Frontal cortex (tissue), 4 donors: Measurements from ENCODE around the gene IFITM5. TPM values are rescaled to one million over a fixed set of nuclear protein-coding genes. Genes with fewer than 3 reads are reported as not detected.
A peak's percentile ranks its signal among the peaks of the same experiment; 100 is the strongest.
"Not testable (repeated sequence)": the region's sequence is repeated elsewhere in the genome, so short reads cannot be mapped to it uniquely, and the experiment has no call there.

ENCODE experiments used
- DNase-seq, 2 donors: peaks; one replicate each; pipeline ENCODE4 v3.0.0; 2012; ENCODE audit warnings: low spot score in 2 of 2
- FAIRE-seq: peaks from 2 replicates; lab custom pipeline; 2012; peaks lifted over from hg19 to GRCh38; lab: Jason Lieb, UNC
- total RNA-seq: library from RNA; depleted of rRNA; stranded (reverse); fragments of >200 nt; gene quantifications from one replicate; pipeline ENCODE4 v1.2.3, GENCODE V29; 2014
- donor health status: control.
- donor health status: control.
- donor health status: control.

IFITM5 gene
- total RNA-seq, 1 donor from 2014 or later = not detected

DNA sequence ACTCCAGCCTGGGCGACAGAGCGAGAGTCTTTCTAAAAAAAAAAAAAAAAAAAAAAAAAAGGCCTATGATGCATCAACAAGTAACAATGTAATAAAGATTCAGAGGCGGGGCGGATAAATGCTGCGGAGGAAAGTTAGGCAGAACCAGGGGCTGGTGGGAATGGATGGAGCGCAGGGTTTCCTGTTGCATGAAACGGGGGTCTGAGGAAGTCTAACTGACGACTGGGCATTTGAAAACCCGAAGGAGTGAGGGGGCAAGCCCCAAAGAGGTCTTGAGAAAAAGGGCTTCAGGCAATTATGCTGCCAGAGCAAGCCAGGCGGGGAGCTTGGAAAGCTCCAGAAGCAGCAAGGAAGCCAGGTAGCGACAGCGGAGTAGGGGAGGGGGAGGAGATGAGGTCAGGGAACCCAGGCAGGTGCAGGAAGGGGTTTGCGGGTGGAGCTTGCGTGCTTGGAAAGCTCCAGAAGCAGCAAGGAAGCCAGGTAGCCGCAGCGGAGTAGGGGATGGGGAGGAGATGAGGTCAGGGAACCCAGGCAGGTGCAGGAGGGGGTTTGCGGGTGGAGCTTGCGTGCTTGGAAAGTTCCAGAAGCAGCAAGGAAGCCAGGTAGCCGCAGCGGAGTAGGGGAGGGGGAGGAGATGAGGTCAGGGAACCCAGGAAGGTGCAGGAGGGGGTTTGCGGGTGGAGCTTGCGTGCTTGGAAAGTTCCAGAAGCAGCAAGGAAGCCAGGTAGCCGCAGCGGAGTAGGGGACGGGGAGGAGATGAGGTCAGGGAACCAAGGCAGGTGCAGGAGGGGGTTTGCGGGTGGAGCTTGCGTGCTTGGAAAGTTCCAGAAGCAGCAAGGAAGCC is 12.1 kb downstream of the IFITM5 start:
- DNase-seq, FAIRE-seq: not testable (repeated sequence)

DNA sequence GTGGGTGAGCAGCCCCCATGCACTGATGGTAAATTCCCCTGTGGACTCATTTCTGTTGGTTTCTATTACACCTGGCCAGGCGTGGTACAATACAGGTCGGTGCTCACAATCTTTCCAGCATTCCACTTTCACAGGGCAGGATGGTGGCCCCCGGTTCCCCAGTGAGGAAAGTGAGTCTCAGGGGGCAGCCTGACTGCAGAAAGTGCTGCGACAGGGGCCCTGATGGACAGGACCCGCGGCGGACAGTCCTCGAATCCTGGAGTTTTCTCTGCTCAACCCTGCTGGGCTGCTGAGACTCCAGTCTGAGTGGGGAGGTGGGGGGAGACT is 13.5 kb downstream of the IFITM5 start:
- FAIRE-seq (no peak), DNase-seq (no peak)

DNA sequence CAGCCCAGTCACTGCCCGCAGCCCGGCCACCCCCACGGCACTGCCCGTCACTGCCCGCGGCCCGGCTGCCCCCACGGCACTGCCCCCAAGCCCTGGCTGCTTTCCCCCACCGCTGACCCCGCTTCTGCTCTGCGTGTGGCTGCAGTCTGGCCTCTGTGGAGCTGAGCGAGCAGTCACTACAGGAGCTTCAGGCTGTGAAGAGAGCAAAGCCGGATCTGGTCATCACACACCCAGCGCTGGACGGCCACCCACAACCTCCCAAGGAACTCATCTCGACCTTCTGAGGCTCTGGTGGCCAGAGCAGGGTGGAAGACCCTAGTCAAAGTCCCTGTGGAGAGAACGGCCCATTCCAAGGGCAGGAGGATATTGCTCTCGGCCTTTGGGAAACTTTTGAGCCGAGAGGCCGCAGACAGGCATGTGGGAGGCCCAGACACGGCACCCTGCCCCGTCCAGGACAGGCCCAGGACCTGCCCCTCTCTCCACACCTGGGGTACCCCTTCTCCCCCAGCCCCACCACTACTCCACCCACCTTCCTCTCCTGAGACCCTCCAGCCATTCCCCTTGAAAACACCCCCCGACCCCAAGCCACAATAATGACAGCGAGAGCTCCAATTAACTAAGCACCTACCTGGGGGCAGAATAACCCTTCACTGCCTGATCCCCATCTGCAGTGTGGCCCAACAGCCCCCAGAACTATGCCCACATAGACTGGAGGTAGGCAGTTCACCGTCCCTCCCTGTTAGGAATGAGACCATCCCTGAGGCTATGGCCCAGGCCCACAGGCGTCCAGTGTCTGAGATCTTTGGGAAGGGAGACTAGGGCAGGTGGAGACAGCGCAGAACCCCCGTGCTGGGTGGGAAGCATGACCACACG is 14.1 kb downstream of the IFITM5 start:
- no peak for DNase-seq
- no peak for FAIRE-seq

DNA sequence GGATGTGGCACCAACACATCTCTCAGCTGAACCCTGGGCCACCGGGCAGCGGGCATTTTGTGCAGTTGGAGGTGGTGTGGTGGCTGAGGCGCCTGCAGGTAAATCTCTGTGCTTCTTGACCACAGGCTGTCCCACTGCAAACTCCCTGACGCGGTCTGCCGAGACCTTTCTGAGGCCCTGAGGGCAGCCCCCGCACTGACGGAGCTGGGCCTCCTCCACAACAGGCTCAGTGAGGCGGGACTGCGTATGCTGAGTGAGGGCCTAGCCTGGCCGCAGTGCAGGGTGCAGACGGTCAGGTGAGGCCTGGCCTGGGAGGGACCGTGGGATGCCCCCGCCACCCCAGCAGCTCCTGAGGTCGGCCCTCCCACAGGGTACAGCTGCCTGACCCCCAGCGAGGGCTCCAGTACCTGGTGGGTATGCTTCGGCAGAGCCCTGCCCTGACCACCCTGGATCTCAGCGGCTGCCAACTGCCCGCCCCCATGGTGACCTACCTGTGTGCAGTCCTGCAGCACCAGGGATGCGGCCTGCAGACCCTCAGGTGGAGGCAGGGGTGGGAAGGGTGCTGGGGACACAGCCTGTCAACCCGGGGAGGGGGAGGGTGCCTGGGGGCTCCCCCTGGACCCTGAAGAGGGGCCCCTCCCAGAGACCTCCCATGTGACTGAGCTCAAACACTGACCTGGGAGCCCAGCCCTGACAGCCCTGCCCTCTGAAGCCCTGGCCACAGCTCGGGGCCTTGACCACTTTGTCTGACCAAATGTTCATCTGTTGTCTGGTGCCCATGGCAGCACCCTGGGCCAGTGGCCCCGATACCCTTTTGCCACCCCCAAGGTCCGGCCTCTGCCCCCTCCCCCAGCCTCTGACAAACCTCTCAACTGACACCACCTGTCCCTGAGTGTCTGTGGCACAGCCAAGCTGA is 15.0 kb downstream of the IFITM5 start:
- no peak for DNase-seq
- FAIRE-seq = no peak

DNA sequence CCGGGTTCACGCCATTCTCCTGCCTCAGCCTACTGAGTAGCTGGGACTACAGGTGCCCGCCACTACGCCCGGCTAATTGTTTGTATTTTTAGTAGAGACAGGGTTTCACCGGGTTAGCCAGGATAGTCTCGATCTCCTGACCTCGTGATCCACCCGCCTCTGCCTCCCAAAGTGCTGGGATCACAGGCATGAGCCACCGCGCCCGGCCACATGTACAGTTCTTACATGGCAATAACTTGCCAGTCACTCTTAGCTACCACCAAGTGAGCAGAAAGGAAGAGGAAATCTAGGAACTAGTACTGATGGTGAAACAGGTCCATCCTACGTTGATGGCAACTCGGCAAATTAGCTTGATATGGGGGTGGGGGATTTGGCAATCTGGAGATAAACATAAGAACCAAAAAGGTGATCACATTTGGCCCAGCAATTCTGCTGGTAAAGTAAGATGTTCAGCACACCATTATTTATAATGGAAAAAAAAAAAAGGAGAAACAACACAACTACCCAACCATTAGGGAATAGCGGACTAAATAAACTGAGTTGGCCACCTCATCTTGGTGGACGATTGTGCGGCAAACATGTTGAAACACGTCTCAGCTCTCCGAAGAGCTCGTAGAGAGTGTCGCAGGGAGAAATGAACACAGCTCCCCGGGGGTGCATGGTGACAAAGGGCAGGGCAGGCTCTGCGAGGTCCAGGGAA is 15.8 kb downstream of the IFITM5 start:
- FAIRE-seq = no peak
- no peak for DNase-seq

DNA sequence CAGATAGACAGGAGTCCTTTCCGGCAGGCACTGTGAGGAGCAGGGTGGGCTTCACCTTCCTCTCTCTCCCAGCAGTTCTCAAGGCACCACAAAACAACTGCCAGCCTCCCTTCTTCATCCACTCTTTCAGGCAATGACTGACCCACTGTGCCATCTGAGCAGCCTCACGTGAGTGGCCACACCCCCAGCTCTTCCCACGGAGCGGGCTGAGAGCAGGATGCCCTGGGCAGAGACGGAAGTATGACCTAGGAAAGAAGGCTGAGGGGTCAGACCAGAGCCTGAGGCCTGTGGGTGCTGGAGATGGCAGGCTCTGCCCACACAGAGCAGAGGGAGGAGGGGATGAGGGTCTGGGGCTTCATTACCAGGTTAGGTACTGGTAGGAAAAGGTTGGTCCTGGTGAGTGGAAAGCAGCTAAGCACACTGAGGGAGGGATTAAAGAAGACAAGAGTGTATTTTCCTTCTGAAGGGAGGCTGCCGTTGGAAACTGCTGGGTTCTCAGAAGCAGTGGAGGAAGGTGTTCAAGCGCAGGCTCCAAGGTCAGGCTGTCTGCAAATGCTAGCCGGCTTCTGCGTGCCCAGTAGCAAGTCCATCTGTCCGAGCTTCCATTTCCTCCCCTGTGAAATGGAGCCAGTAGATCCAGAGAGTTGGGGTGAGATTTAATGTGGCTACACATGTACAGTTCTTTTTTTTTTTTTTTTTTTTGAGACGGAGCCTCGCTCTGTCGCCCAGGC is 16.5 kb downstream of the IFITM5 start:
- FAIRE-seq = no peak

DNA sequence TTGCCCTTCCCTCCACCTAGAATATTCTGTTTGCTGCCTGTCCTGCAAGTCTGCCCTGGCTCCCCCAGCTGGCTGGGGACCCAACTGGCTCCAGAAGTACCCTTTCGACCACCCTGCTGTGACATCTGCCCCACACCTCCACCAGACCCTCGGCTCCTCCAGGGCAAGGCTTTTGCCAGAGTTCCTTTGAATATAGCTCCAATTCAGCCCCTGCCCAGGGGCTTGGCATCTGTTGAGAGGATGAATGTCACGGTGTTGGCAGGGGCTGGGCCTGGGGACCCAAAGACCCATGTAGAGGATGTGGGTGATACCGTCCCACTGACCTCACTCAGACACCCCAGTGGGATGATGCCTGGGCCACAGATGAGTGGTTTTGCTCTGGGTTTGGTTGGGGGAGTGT is 17.2 kb downstream of the IFITM5 start:
- FAIRE-seq (no peak), DNase-seq (no peak)

More for the DNA sequence above, 16.5 kb downstream of the IFITM5 start:
- no peak for DNase-seq

DNA sequence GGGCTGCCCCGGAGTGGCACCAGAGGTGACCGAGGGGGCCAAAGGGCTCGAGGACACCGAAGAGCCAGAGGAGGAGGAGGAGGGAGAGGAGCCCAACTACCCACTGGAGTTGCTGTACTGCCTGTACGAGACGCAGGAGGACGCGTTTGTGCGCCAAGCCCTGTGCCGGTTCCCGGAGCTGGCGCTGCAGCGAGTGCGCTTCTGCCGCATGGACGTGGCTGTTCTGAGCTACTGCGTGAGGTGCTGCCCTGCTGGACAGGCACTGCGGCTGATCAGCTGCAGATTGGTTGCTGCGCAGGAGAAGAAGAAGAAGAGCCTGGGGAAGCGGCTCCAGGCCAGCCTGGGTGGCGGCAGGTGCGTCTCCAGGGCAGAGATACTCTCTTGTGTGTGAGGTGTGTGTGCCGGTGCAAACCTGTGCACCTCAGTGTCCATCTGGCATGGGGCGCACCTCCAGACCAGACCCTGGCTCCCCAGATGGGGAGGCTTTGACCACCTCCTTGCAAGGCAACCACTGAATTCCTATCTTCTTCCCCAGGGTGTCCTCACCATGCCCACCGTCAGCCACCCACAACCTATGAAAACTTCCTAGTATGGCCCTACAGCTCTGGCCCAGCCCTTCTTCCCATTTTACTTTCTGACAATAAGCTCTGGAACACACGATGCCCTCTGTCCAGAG is 17.7 kb downstream of the IFITM5 start:
- FAIRE-seq (no peak), DNase-seq (no peak)

DNA sequence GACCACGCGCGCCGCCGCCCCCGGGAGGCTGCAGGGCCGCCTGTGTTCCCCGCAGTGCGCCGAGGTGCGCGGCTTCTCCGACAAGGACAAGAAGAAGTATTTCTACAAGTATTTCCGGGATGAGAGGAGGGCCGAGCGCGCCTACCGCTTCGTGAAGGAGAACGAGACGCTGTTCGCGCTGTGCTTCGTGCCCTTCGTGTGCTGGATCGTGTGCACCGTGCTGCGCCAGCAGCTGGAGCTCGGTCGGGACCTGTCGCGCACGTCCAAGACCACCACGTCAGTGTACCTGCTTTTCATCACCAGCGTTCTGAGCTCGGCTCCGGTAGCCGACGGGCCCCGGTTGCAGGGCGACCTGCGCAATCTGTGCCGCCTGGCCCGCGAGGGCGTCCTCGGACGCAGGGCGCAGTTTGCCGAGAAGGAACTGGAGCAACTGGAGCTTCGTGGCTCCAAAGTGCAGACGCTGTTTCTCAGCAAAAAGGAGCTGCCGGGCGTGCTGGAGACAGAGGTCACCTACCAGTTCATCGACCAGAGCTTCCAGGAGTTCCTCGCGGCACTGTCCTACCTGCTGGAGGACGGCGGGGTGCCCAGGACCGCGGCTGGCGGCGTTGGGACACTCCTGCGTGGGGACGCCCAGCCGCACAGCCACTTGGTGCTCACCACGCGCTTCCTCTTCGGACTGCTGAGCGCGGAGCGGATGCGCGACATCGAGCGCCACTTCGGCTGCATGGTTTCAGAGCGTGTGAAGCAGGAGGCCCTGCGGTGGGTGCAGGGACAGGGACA is 18.4 kb downstream of the IFITM5 start:
- DNase-seq = no peak
- FAIRE-seq = no peak

DNA sequence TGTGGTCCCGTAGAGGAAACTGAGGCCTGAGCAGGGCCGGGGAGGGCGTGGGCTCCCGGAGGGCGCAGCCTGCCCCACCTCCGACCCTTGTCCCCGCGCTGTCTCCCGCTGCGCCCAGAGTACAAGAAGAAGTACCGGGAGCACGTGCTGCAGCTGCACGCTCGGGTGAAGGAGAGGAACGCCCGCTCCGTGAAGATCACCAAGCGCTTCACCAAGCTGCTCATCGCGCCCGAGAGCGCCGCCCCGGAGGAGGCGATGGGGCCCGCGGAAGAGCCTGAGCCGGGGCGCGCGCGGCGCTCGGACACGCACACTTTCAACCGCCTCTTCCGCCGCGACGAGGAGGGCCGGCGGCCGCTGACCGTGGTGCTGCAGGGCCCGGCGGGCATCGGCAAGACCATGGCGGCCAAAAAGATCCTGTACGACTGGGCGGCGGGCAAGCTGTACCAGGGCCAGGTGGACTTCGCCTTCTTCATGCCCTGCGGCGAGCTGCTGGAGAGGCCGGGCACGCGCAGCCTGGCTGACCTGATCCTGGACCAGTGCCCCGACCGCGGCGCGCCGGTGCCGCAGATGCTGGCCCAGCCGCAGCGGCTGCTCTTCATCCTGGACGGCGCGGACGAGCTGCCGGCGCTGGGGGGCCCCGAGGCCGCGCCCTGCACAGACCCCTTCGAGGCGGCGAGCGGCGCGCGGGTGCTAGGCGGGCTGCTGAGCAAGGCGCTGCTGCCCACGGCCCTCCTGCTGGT is 19.2 kb downstream of the IFITM5 start:
- FAIRE-seq = no peak

DNA sequence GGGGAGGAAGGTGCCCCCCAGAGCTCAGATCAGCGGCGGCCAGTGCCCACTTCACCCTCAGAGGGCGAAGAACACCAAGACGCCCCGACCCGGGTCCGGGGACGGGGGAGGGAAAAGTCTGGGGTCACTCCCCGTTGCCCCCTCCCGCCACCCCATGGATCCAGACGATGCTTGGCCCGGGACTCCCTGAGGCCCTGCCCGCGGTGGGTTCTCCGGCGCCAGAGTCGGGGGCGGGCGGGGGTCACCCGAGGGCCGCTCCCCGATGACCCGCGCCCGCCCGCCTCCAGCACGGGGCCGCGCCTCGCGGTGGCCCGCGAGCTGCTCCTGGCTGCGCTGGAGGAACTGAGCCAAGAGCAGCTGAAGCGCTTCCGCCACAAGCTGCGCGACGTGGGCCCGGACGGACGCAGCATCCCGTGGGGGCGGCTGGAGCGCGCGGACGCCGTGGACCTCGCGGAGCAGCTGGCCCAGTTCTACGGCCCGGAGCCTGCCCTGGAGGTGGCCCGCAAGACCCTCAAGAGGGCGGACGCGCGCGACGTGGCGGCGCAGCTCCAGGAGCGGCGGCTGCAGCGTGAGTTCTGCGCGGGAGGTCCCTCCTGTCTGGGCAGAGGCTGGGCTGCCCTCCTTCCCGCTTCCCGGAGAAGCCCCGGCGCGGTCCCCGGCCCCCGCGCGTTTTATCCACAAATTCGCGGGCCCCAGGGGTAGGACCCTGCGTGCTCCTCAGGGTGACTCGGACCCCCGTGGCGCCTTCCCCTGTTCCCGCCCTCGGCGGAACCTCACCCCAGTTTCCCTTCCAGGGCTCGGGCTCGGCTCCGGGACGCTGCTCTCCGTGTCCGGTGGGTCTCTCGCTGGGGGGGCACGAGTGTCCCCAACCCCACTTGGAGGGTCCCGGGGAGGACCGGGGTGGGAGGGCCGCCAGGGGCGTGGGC is 20.0 kb downstream of the IFITM5 start:
- no peak for FAIRE-seq

More for the DNA sequence above, 19.2 kb downstream of the IFITM5 start:
- peak in 1 of 2 donors; percentile 27 for DNase-seq

DNA sequence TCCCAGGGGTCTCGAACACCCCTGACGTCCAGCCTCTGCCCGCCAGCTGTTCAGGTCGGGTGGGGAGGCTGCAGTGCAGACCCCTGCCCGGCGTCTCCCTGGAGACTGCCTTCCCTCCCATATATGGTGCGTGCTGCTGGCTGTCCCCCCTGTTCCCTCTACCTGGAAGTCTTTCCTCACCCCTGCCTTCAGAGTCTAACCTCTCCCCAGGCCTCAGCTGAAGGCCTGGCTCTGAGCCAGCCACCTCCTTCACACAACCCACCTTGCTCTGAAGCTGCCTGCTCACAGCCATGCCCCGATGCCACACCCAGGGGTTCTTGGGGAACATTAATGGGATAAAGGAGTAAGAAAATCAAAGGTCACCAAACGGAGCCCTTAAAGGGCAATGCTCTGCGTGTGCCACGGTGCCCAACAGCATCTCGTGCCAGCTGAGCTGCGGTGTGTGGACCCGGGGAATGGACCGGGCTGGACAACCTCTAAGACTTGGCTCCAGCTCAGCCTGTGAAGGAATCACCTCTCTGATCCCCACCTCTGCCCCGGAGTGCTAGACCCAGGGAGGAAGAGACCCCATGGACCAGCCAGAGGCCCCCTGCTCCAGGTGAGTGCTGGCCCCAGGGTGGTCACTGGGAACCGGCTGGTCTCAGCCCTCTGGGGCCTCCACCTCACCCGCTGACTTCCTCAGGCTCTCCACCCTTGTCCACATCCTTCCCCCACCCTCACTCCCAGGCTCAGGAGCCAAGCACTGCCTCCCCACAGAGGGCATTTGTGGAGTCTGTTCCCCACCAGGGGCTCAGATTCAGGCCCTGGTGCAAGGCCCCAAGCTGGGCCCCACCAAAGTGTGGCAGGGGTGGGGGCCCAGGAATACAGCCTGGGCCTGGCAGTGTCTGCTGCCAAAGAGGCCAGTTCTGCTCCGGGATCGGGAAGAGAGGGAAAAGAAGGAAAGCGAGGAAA is 21.1 kb downstream of the IFITM5 start, which contains the start of gene NLRP6:
TSS of gene NLRP6 (plus strand) at position 407 of the 951 bp plus-strand sequence. CDS start at position 570, 163 bp downstream.
- FAIRE-seq = no peak
- peak in 1 of 2 donors; percentile 13 for DNase-seq

More for the DNA sequence above, 20.0 kb downstream of the IFITM5 start:
- peak in 1 of 2 donors; percentile 52 for DNase-seq

DNA sequence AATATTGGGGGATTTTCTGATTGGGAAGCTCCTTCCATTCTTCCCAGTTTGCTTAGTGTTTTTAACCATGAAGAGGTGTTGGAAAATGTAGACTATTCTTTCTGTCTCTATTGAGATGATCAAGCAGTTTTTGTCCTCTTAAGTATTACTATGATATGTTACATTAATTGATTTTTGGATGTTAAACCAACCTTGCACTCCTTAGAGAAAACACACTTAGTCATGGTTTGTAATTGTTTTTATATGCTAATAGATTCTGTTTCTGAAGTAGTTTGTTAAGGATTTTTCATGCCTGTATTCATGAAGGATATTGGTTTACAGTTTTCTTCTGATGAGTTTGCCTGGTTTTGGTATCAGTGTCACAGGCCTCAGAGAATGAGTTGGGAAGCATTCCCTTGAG is 23.1 kb downstream of the IFITM5 start:
- DNase-seq (no peak), FAIRE-seq (no peak)

DNA sequence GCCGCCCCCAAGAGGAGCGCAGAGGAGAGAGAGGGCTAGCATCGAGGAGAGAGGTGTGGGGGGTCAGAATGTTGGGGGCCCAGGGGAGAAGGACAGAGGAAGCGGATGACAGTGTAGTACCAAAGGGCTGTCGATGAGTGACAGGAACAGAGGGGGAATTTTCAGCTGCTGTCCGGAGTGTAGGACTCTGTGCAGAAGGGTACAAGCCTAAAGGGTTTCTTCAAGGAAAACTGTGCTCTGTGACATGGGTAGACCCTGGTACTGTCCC is 26.5 kb downstream of the IFITM5 start:
- no peak for FAIRE-seq

More for the DNA sequence above, 26.5 kb downstream of the IFITM5 start:
- no peak for DNase-seq
